ENCODE results near the gene SRPX. TPM values are rescaled to one million over a fixed set of nuclear protein-coding genes. Genes with fewer than 3 reads are reported as not detected.

The SRPX gene
- total and polyA plus RNA-seq, 10 of the 15 experiments (the other 5 are each of a cell fraction or from before 2014, with no cell fraction given), result 0.05 to 0.79 (median 0.23) TPM; not detected in 1

- CTCF ChIA-PET, result no interaction called here
- no peak for FAIRE-seq
- no TSS peak for BruUV-seq (replicated peaks)
Measured at GRCh38 chrX:38240541-38240940, 19.9 kb upstream of the SRPX start.

More at GRCh38 chrX:38240541-38240940, 19.9 kb upstream of the SRPX start:
- Histone ChIP-seq H3K27ac (ENCODE audit: control insufficient read depth, insufficient read depth) (no peak overlapping the region), H4K20me1 (ENCODE audit: control insufficient read depth, insufficient read depth) (no peaks in the 10 kb centered on the region), H3K9me3 (replicated peaks; ENCODE audit: control insufficient read depth, insufficient read depth, low read length) (no peaks in the 10 kb centered on the region), H3K4me3 (no peak overlapping the region), H3K4me1 (ENCODE audit: control insufficient read depth, insufficient read depth, low read length) (no peaks in the 10 kb centered on the region), H3K36me3 (ENCODE audit: control insufficient read depth in 2 of 2, insufficient read depth in 2 of 2, low read length in 1 of 2) (no peaks in the 10 kb centered on the region), H3K9ac (ENCODE audit: control insufficient read depth, insufficient read depth, low read length) (no peak overlapping the region), H3K79me2 (ENCODE audit: control insufficient read depth, insufficient read depth, low read length) (no peaks in the 10 kb centered on the region), H3K27me3 (replicated peaks in 1 of 2; ENCODE audit: control insufficient read depth in 2 of 2, insufficient read depth in 2 of 2, low read length in 1 of 2) (no peaks in the 10 kb centered on the region; a peak in 1 of 4 replicates), H3K4me2 (ENCODE audit: control insufficient read depth, insufficient read depth) (no peak overlapping the region), H2AFZ (ENCODE audit: control insufficient read depth, low read depth, low read length) (no peak overlapping the region)
- no peak for ATAC-seq
- 20% methylated on average over 2 of the region's 2 CpGs for WGBS (ENCODE audit: insufficient coverage, insufficient replicate concordance, low lambda C conversion rate, missing lambda C conversion rate)
- ChIA-PET SMC1A (ENCODE audit: uncharacterized antibody, unreplicated experiment) (no interaction called here), POLR2A (no interaction called here), RAD21 (ENCODE audit: unreplicated experiment) (no interaction called here)
- no peak for DNase-seq (ENCODE audit: low read depth, low spot score)
- no peak for TF ChIP-seq CHD2 (IDR thresholded peaks at IDR 0.05; ENCODE audit: borderline replicate concordance, low read depth, low read length)
- TF ChIP-seq ZNF384 (IDR thresholded peaks at IDR 0.05; ENCODE audit: borderline replicate concordance, low read depth, low read length), result no peak
- no peak for TF ChIP-seq ZNF592 (IDR thresholded peaks at IDR 0.05)
- no peak for TF ChIP-seq IRF3 (IDR thresholded peaks at IDR 0.05)
- no peak for TF ChIP-seq HCFC1 (IDR thresholded peaks at IDR 0.05; ENCODE audit: low read length)
- no peak for TF ChIP-seq ZBTB33 (IDR thresholded peaks at IDR 0.05)
- TF ChIP-seq ETV6 (conservative IDR thresholded peaks at IDR 0.05 in 1 of 2, IDR thresholded peaks at IDR 0.05 in 1 of 2; ENCODE audit: borderline replicate concordance in 1 of 2, low read depth in 1 of 2), result no peak
- TF ChIP-seq MEF2A (IDR thresholded peaks at IDR 0.05; ENCODE audit: insufficient read depth, low read depth, low read length), result no peak
- TF ChIP-seq RCOR1 (conservative IDR thresholded peaks at IDR 0.05; ENCODE audit: low read depth, low read length), result no peak
- TF ChIP-seq NR2C1 (IDR thresholded peaks at IDR 0.05), result no peak
- TF ChIP-seq ATF7 (IDR thresholded peaks at IDR 0.05; ENCODE audit: low read depth), result no peak
- no peak for TF ChIP-seq POLR2A (IDR thresholded peaks at IDR 0.05; ENCODE audit: low read depth, low read length)
- TF ChIP-seq SREBF2 (IDR thresholded peaks at IDR 0.05; ENCODE audit: low read length), result no peak
- TF ChIP-seq SPI1 (IDR thresholded peaks at IDR 0.05; ENCODE audit: borderline replicate concordance, insufficient read depth, low read depth, low read length), result no peak
- no peak for TF ChIP-seq SIN3A (IDR thresholded peaks at IDR 0.05; ENCODE audit: low read depth, low read length)
- TF ChIP-seq NR2F1 (conservative IDR thresholded peaks at IDR 0.05), result no peak
- no peak for TF ChIP-seq HSF1 (IDR thresholded peaks at IDR 0.05; ENCODE audit: low read depth, low read length)
- in situ Hi-C loops (cut with MboI), result no loop called here
- intact Hi-C loops (cut with micrococcal nuclease; ENCODE audit: unreplicated experiment), result no loop called here

Measured in GM12878 (cell line).